DMS114 treated with DMSO at 0.1 percent for 48 hours (cell line): Measurements from ENCODE around the gene USP33.
"Not testable (repeated sequence)": the region's sequence is repeated elsewhere in the genome, so short reads cannot be mapped to it uniquely, and the experiment has no call there.

ENCODE experiments used
- DNase-seq: peaks from one replicate; lab custom pipeline; 2025; ENCODE audit not compliant: unreplicated experiment; lab: John Stamatoyannopoulos, UW

Gene USP33

DNA sequence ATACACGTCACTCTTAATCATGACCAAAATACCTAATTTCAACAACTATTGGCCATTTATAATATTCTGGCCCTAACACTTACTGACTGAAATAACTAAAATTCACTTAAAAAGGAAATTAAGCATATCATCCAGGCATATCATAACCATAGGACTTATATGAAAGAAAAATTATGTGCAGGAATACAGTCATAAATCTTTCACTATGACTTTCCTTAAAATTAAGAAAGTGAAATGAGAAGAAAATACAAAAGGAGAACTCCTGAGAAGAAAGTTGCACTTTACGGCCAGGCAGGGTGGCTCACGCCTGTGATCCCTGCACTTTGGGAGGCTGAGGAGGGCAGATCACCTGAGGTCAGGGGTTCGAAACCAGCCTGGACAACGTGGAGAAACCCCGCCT is 86.6 kb downstream of the USP33 start:
- no peak for DNase-seq

DNA sequence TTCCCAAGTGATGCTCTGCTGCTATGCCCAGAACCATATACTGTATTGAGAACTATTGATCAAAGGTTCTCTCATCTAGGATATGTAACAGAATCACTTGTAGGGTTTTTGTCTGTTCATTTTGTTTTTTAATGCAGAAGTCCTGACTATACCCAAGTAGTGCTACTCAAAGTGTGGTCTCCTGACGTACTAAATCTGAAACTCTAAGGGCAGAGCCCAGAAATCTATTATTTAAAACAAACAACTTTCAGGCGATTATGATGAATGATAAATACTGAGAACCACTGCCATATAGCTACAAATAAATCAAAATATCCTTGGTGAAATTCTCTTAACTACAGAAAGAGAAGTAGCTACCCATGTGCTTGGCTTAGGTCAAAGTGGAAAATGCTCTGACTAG is 87.3 kb downstream of the USP33 start:
- DNase-seq = no peak

DNA sequence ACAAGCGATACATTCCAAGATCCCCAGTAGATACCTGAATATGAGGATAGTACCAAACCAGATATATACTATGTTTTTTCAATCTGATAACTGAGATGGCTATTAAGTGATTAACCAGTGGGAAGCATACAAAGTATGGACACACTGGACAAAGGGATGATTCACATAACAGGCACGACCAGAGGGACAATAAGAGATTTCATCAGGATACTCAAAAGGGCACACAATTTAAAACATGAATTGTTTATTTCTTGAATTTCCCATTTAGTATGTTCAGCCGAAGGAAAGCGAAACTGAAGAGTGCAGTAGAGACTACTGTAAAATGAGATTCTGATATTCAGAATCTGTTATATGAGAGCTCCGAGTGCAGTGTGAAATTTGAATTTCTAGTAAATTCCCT is 87.8 kb downstream of the USP33 start:
- no peak for DNase-seq

DNA sequence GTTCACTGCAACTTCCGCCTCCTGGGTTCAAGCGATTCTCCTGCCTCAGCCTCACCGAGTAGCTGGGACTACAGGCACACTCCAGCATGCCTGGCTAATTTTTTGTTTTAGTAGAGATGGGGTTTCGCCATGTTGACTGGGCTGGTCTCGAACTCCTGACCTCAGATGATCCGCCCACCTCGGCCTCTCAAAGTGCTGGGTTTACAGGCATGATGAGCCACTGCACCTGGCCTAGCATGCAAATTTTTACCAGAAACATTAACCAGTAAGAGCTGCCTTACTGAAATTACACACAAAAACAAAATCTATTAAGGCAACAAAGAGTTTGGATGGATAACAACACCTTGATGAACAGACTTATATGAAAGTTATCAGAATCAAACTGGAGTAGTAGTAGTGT is 89.3 kb downstream of the USP33 start:
- no peak for DNase-seq

DNA sequence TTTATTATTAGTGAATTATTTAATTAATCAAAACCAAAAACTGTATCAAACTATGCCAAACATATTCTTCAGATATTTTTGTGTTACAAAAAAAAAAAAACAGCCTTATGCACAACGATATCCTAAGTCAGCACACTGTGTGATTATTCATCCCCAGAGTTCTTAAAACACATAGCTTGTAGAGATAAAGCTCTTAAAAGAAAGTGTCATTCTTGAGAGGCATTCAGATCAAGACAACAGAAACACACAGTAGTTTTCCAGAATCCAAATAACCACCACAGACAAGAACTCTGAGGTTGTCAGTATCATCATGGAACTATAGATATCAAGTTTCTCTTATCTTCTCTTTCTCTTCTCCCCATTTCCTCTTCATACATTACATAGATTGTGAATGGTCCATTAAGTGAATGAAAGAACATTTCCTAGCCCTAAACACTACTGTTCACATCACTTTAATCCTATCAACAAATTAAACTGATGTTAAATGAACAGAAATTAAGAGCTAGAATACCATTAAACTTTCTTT is 90.7 kb downstream of the USP33 start:
- DNase-seq = no peak

DNA sequence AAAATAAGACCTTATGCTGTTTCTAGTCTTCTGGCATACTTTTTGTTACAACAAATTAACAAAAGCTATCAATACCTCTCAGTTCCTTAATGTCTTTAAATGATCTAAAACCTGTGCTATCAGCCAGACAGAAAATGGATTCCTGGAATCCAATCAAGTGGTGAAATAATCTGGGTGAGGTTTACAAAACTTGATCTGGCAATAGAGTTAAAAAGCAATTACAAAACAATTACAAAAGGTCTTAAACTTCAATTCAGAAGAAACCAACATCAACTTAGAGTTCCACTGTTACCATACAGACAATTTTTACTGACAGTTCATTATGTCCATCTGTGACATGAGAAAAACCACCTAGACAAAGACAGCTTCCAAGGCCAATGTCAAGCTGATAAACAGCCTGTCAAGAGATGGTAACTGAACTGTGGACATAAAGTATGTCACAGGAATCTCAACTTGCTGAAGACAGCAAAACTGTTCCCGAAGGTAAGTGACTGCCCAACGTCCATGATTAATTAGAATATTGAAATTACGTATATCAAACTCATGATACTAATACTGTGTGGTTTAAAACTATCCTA is 94.6 kb downstream of the USP33 start:
- no peak for DNase-seq

DNA sequence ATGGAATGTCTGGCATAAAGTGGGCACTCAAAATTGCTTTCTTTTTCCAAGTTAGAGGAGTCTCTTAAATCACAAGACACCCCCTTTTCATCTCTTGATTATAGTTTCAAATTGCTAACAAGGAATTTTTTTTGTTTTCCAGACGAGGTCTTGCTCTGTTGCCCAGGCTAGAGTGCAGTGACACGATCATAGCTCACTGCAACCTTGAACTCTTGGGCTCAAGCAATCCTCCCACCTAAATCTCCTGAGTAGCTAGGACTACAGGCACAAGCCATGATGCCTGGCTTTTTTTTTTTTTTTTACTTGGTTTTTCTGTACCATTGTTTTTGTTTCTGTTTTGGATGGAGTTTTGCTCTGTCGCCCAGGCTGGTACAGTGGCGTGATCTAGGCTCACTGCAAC is 98.0 kb downstream of the USP33 start:
- DNase-seq = no peak

DNA sequence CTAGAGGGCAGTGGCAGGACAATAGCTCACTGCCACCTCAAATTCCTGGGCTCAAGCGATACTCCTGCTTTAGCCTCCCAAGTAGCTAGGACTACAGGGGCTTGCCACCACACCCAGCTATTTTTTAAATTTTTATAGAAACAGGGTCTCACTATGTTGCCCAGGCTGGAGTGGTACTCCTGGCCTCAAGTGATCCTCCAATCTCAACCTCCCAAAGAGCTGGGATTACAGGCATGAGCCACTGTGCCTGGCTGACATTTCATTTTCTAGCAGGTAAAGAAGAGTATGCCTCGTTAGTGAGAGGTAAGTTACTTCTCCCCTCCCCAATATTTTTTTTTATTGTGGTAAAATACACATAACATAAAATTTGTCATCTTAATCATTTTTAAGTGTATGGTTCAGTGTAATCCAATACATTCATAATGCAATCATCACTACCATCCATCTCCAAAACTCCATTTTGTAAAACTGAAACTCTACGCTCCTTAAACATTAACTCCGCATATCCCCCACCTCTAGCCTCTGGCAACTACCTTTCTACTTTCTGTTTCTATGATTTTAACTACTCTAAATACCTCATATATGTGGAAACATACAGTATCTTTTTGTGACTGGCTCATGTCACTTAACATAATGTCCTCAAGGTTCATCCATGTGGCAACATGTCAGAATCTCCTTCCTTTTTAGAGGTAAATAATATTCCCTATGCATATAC is 99.6 kb downstream of the USP33 start:
- no peak for DNase-seq

DNA sequence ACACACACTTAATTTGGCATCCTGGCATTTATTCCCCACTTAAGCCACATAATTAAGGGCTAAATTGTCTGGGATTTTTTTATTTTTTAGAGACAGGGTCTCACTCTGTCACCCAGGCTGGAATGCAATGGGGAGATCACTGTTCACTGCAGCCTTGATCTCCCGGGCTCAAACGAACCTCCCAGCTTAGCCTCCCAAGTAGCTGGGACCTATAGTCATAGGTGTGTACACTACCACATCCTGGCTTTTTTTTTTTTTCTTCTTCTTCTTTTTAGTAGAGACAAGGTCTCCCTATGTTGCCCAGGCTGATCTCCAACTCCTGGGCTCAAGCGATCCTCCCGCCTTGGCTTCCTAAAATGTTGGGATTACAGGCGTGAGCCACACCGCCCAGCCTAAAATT is 101.4 kb downstream of the USP33 start:
- DNase-seq = no peak

DNA sequence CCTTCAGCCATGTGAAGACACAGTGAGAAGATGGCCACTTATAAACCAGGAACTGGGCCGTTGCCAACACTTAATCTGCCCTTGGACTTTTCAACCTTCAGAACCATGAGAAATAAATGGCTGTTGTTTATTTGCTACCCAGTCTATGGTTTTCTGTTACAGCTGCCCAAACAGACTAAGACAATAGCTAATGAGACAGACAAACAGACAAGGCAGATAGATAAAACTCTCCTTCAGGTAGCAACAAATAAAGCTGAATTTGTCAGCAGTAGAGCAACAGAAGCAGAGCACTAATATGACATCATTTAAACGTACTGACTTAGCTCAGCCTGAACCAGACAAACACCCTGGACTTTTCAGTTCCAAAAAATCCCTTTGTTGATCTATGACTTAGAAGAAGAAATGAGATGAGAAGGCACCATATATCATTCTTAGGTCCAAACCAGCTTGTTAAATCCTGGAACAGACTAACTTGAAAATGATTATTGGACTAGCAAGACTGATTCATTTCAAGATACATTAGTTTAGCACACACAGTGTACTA is 104.1 kb downstream of the USP33 start:
- no peak for DNase-seq

DNA sequence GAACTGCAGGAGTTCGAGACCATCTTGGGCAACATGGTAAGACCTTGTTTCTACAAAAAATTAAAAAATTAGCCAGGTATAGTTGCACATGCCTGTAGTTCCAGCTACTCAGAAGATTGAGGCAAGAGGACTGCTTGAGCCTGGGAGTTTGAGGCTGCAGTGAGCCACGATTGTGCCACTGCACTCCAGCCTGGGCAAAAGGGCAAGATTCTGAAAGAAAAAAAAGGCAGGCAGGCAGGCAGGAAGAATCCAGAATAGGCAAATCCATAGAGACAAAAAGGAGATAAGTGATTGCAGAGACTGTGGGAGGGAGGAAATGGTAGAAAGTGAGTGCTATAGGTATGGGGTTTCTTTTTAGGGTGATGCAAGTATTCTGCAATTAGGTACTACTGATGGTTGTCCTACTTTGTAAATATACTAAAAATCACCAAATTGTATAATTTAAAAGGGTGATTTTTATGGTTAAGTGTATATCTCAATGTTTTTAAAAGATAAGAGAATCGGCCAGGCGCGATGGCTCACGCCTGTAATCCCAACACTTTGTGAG is 106.6 kb downstream of the USP33 start:
- DNase-seq = no peak

DNA sequence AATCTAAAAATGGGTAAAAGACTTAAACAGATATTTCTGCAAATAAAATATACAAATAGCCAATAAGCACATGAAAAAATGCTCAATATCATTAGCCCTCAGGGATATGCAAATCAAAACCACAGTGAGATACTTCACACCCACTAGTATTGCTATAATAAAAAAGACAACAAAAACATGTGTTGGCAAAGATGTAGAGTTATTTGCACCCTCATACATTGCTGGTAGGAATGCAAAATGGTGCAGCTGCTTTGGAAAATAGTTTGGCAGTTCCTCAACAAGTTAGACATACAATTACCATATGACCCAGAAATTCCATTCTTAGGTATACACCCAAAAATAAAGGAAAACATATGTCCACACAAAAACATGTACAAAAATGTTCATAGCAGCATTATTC is 107.4 kb downstream of the USP33 start:
- DNase-seq = no peak

DNA sequence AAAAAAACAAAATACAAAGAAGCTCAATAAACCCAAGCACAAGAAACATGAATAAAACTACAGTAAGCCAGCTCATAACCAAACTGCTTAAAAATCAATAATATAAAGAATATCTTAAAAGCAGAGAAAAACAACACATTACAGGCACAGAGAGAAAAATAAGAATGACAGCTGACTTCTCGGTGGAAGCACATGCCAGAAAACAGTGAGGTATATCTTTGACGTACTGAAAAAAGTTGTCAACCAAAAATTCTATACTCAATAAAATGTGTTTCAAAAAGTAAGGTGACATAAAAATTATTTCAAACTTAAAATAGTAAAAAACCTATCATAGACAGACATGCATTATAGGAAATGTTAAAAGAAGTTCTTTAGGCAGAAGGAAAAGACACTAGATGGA is 110.5 kb downstream of the USP33 start:
- DNase-seq = no peak

DNA sequence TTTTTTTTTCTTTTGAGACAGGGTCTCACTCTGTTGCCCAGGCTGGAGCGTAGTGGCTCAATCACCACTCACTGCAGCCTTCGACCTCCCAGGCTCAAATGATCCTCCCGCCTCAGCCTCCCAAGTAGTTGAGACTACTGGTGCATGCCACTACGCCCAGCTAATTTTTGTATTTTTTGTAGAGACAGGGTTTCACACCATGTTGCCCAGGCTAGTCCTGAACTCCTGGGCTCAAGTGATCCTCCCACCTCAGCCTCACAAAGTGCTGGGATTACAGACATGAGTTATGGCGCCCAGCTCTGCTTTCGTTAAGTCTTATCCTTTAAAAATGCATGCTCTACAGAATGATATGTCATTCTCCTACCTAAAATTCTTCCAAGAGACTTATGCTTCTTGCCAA is 113.4 kb downstream of the USP33 start:
- DNase-seq = not testable (repeated sequence)
